Transverse colon (tissue), 4 donors: ENCODE measurements around the gene AURKAIP1. TPM values are rescaled to one million over a fixed set of nuclear protein-coding genes. Genes with fewer than 3 reads are reported as not detected.
"Not testable (repeated sequence)": the region's sequence is repeated elsewhere in the genome, so short reads cannot be mapped to it uniquely, and the experiment has no call there.

Experiments
- DNase-seq: peaks from one replicate; pipeline ENCODE4 v3.0.0-alpha.2; 2019
- H3K27ac ChIP-seq, 4 donors: fragments of 200-600 bp; sonication (generic); 2 replicates each; pipeline ENCODE4 v1.5.1; 2016 to 2018; ENCODE audit warnings: inconsistent platforms in 4 of 4
- H3K27me3 ChIP-seq: fragments of 200-600 bp; sonication (generic); 2 replicates; pipeline ENCODE4 v1.5.1; 2017; ENCODE audit warnings: inconsistent platforms
- H3K36me3 ChIP-seq, 4 donors: fragments of 200-600 bp; sonication (generic); 2 replicates each; pipeline ENCODE4 v1.5.1; 2017 to 2019; ENCODE audit warnings: inconsistent platforms in 4 of 4
- H3K4me1 ChIP-seq, 4 donors: fragments of 200-600 bp; sonication (generic); 2 replicates each; pipeline ENCODE4 v1.5.1; 2017 to 2020; ENCODE audit warnings: inconsistent platforms in 4 of 4
- H3K4me3 ChIP-seq, 4 donors: fragments of 200-600 bp; sonication (generic); 1 replicate in 1 of 4; 2 replicates in 3 of 4; pipeline versions ENCODE4 v1.5.1 to v1.6.1; 2017 to 2019; ENCODE audit warnings: inconsistent platforms in 4 of 4
- H3K9me3 ChIP-seq, 2 donors: fragments of 200-600 bp; sonication (generic); 2 replicates each; pipeline ENCODE4 v1.5.1; 2017 to 2019; ENCODE audit warnings: inconsistent platforms in 2 of 2
- CTCF ChIP-seq, 5 experiments: fragments of 200-600 bp in 3 of 5; fragments of 450-650 bp in 2 of 5; sonication (generic) in 3 of 5; IDR thresholded peaks; 1 replicate in 2 of 5; 2 replicates in 3 of 5; pipeline ENCODE4 v1.5.1; 2016 to 2017; ENCODE audit warnings: antibody characterized with exemption in 5 of 5, inconsistent platforms in 3 of 5, mild to moderate bottlenecking in 2 of 5, moderate library complexity in 1 of 5
- EP300 ChIP-seq: sonication (generic); formaldehyde crosslinking; IDR thresholded peaks from one replicate; pipeline ENCODE4 v1.6.1; 2017; ENCODE audit warnings: antibody characterized with exemption, low read depth
- POLR2A ChIP-seq: fragments of 450-650 bp; IDR thresholded peaks from one replicate; pipeline ENCODE4 v1.6.1; 2016; ENCODE audit warnings: antibody characterized with exemption, mild to moderate bottlenecking, moderate library complexity
- POLR2AphosphoS5 ChIP-seq, 3 donors: sonication (generic); formaldehyde crosslinking; IDR thresholded peaks; one replicate each; pipeline ENCODE4 v1.6.1; 2016; ENCODE audit warnings: antibody characterized with exemption in 3 of 3
- WGBS, 2 donors: methylation state at CpG; one replicate each; pipeline ENCODE4 v1.1.5; 2018; ENCODE audit warnings: low coverage in 1 of 2; 5-methylcytosine and 5-hydroxymethylcytosine counted together
- in situ Hi-C, 4 donors: fragments of 200-750 bp; cut with MboI; loops; one replicate each; pipeline versions ENCODE4 v1.15.0 to v1.15.1; 2017; ENCODE audit warnings: low sequenced_read_pairs in 3 of 4, low pct_ligation_motif_present in 1 of 4, low pct_unique_long_range_greater_than_20kb in 1 of 4
- intact Hi-C: fragments of 100-400 bp; cut with DNase I; formaldehyde crosslinking; loops from one replicate; pipeline ENCODE4 v1.15.1; 2023; ENCODE audit warnings: low total_unique reads
- total RNA-seq, 4 donors: library from RNA; depleted of rRNA; stranded (reverse); fragments of >200 nt; gene quantifications; one replicate each; pipeline ENCODE4 v1.1.0, GENCODE V29; 2016

AURKAIP1 gene
- total RNA-seq, 4 donors from 2014 or later, result 110 to 197 (median 167) TPM

GRCh38 chr1:1406101-1406820, 31.3 kb upstream of the AURKAIP1 start:
- Histone ChIP-seq H3K36me3 (peaks cover 0 to 18% (median 2%) of the 10 kb centered on the region in 4 donors), H3K4me1 (peaks cover 17 to 39% (median 24%) of the 10 kb centered on the region in 4 donors), H3K27me3 (no peaks in the 10 kb centered on the region), H3K27ac (peak overlapping the region; percentile 88 to 95 (median 91)), H3K4me3 (peak overlapping the region; percentile 92 to 97 (median 96)), H3K9me3 (no peaks in the 10 kb centered on the region)
- intact Hi-C loops, result no loop called here
- 36 to 53% methylated on average over 24 to 42 of the region's 43 CpGs for WGBS, 2 donors
- in situ Hi-C loops, result no loop called here
- no peak for DNase-seq
- TF ChIP-seq CTCF (IDR thresholded peaks at IDR 0.05), result no peak

GRCh38 chr1:1403653-1404052, 28.6 kb upstream of the AURKAIP1 start:
- intact Hi-C loops, result loop anchor here (5.0 kb wide), 1 partner anchor 34 kb away; the partner anchor contains the start of gene VWA1
- in situ Hi-C loops, result no loop called here
- peaks cover 27 to 41% (median 33%) of the 10 kb centered on the region in 4 donors for H3K4me1 ChIP-seq

GRCh38 chr1:1402901-1403392, 27.9 kb upstream of the AURKAIP1 start:
- not testable (repeated sequence) for H3K4me3 ChIP-seq
- intact Hi-C loops, result loop anchor here (5.0 kb wide), 1 partner anchor 34 kb away; the partner anchor contains the start of gene VWA1

More at GRCh38 chr1:1403653-1404052, 28.6 kb upstream of the AURKAIP1 start:
- Histone ChIP-seq H3K4me3 (no peak overlapping the region), H3K9me3 (no peaks in the 10 kb centered on the region), H3K36me3 (peaks cover 0 to 18% (median 2%) of the 10 kb centered on the region in 4 donors), H3K27me3 (no peaks in the 10 kb centered on the region), H3K27ac (no peak overlapping the region)
- DNase-seq, result no peak
- TF ChIP-seq CTCF (IDR thresholded peaks at IDR 0.05), result no peak
- no peak for TF ChIP-seq POLR2A
- TF ChIP-seq EP300, result no peak
- TF ChIP-seq POLR2AphosphoS5 (IDR thresholded peaks at IDR 0.05), result no peak
- 79 to 85% methylated on average over 7 of the region's 7 CpGs for WGBS, 2 donors

GRCh38 chr1:1402072-1402900, 27.3 kb upstream of the AURKAIP1 start:
- in situ Hi-C loops (no loop called here), intact Hi-C loops (loop anchor here (5.0 kb wide), 1 partner anchor 35 kb away; the partner anchor contains the start of gene VWA1)
- peaks cover 25 to 43% (median 34%) of the 10 kb centered on the region in 4 donors for H3K4me1 ChIP-seq
- no peak for TF ChIP-seq POLR2A
- TF ChIP-seq CTCF (IDR thresholded peaks at IDR 0.05), result peak; percentile 22 to 54 (median 46)
- H3K27ac ChIP-seq, result no peak overlapping the region
- H3K9me3 ChIP-seq, result no peaks in the 10 kb centered on the region
- H3K4me3 ChIP-seq, result no peak overlapping the region
- DNase-seq, result peak; percentile 36
- peaks cover 0 to 22% (median 2%) of the 10 kb centered on the region in 4 donors for H3K36me3 ChIP-seq
- 75 to 83% methylated on average over 8 to 20 of the region's 20 CpGs for WGBS, 2 donors
- H3K27me3 ChIP-seq, result no peaks in the 10 kb centered on the region

More at GRCh38 chr1:1402901-1403392, 27.9 kb upstream of the AURKAIP1 start:
- in situ Hi-C loops, DNase-seq, H3K9me3 ChIP-seq, H3K27me3 ChIP-seq, H3K27ac ChIP-seq: not testable (repeated sequence)
- Histone ChIP-seq H3K4me1 (peaks cover 24 to 39% (median 31%) of the 10 kb centered on the region in 4 donors), H3K36me3 (peaks cover 0 to 18% (median 2%) of the 10 kb centered on the region in 4 donors)
- 81 to 86% methylated on average over 8 to 9 of the region's 9 CpGs for WGBS, 2 donors
